HepG2 (cell line): ENCODE results near the gene POMT1. TPM values are rescaled to one million over a fixed set of nuclear protein-coding genes. Genes with fewer than 3 reads are reported as not detected.

Experiments used
- CENPX ChIP-seq: sonication (generic); formaldehyde crosslinking; IDR thresholded peaks from 2 replicates; pipeline ENCODE4 v1.9.0; 2021; ENCODE audit warnings: mild to moderate bottlenecking, missing genetic modification reagents, moderate library complexity
- GFI1 ChIP-seq: sonication (generic); formaldehyde crosslinking; IDR thresholded peaks from 2 replicates; pipeline ENCODE4 v1.5.0; 2020; ENCODE audit warnings: missing genetic modification reagents, mild to moderate bottlenecking, borderline replicate concordance
- HNRNPK ChIP-seq: fragments of 200-400 bp; formaldehyde crosslinking; IDR thresholded peaks from 2 replicates; pipeline ENCODE4 v1.6.1; 2018; ENCODE audit warnings: low read length, low read depth, moderate library complexity, mild to moderate bottlenecking; ENCODE audit not compliant: poor library complexity, severe bottlenecking
- MBD4 ChIP-seq: IDR thresholded peaks from 2 replicates; pipeline ENCODE4 v1.6.1; 2012; ENCODE audit warnings: low read length, inconsistent platforms, borderline replicate concordance
- NCOA5 ChIP-seq: sonication (generic); formaldehyde crosslinking; IDR thresholded peaks from 2 replicates; pipeline ENCODE4 v1.4.0; 2020; ENCODE audit warnings: missing genetic modification reagents
- NFIC ChIP-seq: IDR thresholded peaks from 2 replicates; pipeline ENCODE4 v1.6.1; 2012; ENCODE audit warnings: mild to moderate bottlenecking, low read length, inconsistent platforms
- PBX3 ChIP-seq: sonication (generic); formaldehyde crosslinking; IDR thresholded peaks from 2 replicates; pipeline ENCODE4 v1.8.1; 2023; ENCODE audit warnings: missing genetic modification reagents, inconsistent platforms, borderline replicate concordance
- RBAK ChIP-seq: sonication (generic); formaldehyde crosslinking; IDR thresholded peaks from 2 replicates; pipeline ENCODE4 v1.5.1; 2020; ENCODE audit warnings: mild to moderate bottlenecking, missing genetic modification reagents
- RBM39 ChIP-seq: fragments of 200-400 bp; formaldehyde crosslinking; IDR thresholded peaks from one replicate; pipeline ENCODE4 v1.6.1; 2018; ENCODE audit warnings: antibody characterized with exemption, mild to moderate bottlenecking, low read depth, low read length; ENCODE audit not compliant: poor library complexity, severe bottlenecking
- REXO4 ChIP-seq: sonication (generic); formaldehyde crosslinking; IDR thresholded peaks from 2 replicates; pipeline ENCODE4 v1.8.0; 2022; ENCODE audit warnings: missing genetic modification reagents, mild to moderate bottlenecking, borderline replicate concordance
- SIX1 ChIP-seq: sonication (generic); formaldehyde crosslinking; IDR thresholded peaks from 2 replicates; pipeline ENCODE4 v1.4.0; 2020; ENCODE audit warnings: missing genetic modification reagents, borderline replicate concordance
- SOX5 ChIP-seq: IDR thresholded peaks from 2 replicates; pipeline ENCODE4 v1.6.1; 2016; ENCODE audit warnings: borderline replicate concordance
- TBP ChIP-seq: sonication (generic); formaldehyde crosslinking; IDR thresholded peaks from 2 replicates; pipeline ENCODE4 v1.5.0; 2020; ENCODE audit warnings: missing genetic modification reagents
- ZBTB7B ChIP-seq: sonication (generic); formaldehyde crosslinking; IDR thresholded peaks from 2 replicates; pipeline ENCODE4 v1.4.0; 2020; ENCODE audit warnings: missing genetic modification reagents
- ZNF10 ChIP-seq: sonication (generic); formaldehyde crosslinking; IDR thresholded peaks from 2 replicates; pipeline ENCODE4 v1.4.0; 2020; ENCODE audit warnings: mild to moderate bottlenecking, low read depth, missing genetic modification reagents, borderline replicate concordance
- ZNF260 ChIP-seq: sonication (generic); formaldehyde crosslinking; IDR thresholded peaks from 2 replicates; pipeline ENCODE4 v1.4.0; 2020; ENCODE audit warnings: missing genetic modification reagents, low read depth, mild to moderate bottlenecking, borderline replicate concordance
- ZNF546 ChIP-seq: sonication (generic); formaldehyde crosslinking; conservative IDR thresholded peaks from 2 replicates; pipeline ENCODE4 v1.8.1; 2023; ENCODE audit warnings: mild to moderate bottlenecking, missing genetic modification reagents
- ZNF569 ChIP-seq: sonication (generic); formaldehyde crosslinking; IDR thresholded peaks from 2 replicates; pipeline ENCODE4 v1.5.0; 2020; ENCODE audit warnings: mild to moderate bottlenecking, missing genetic modification reagents, moderate library complexity, borderline replicate concordance
- ZNF674 ChIP-seq: sonication (generic); formaldehyde crosslinking; IDR thresholded peaks from 2 replicates; pipeline ENCODE4 v1.5.0; 2020; ENCODE audit warnings: low read depth, mild to moderate bottlenecking, missing genetic modification reagents
- ZNF7 ChIP-seq: IDR thresholded peaks from 2 replicates; pipeline ENCODE4 v1.6.1; 2016; ENCODE audit warnings: missing biosample characterization, missing genetic modification reagents
- polyA plus RNA-seq, 8 experiments: library from polyadenylated mRNA; depleted of rRNA in 3 of 8; stranded (reverse) in 7 of 8; unstranded in 1 of 8; fragments of >200 nt; fragmentation: Illumina TruSeq in 4 of 8; extraction: Trizol in 4 of 8; gene quantifications; 2 replicates each; pipeline versions ENCODE4 v1.2.1 to v1.2.3, GENCODE V29; 2011 to 2016; ENCODE audit warnings: low read depth in 4 of 8, missing spikeins in 1 of 8, mixed read lengths in 1 of 8; ENCODE audit not compliant: insufficient read depth in 1 of 8
- total RNA-seq, 5 experiments: library from RNA; depleted of rRNA; stranded (reverse); fragments of >200 nt; fragmentation: Illumina TruSeq; extraction: Trizol; gene quantifications; 2 replicates each; pipeline ENCODE4 v1.2.3, GENCODE V29; 2016; ENCODE audit warnings: low read depth in 1 of 5
- TF ChIP-seq, protein P1 (sequence below): sonication (generic); formaldehyde crosslinking; IDR thresholded peaks from 2 replicates; pipeline ENCODE4 v1.4.0; 2020; ENCODE audit warnings: mild to moderate bottlenecking, missing genetic modification reagents
- TF ChIP-seq, protein P2 (sequence below): sonication (generic); formaldehyde crosslinking; IDR thresholded peaks from 2 replicates; pipeline ENCODE4 v1.4.0; 2020; ENCODE audit warnings: mild to moderate bottlenecking, missing genetic modification reagents
- TF ChIP-seq, protein P3 (sequence below): IDR thresholded peaks from 2 replicates; pipeline ENCODE4 v1.6.1; 2016

POMT1 gene
- total and polyA plus RNA-seq, 2 of the 13 experiments (the other 11 are each of a cell fraction or from before 2014, with no cell fraction given), result 21.6 to 22.7 TPM

DNA sequence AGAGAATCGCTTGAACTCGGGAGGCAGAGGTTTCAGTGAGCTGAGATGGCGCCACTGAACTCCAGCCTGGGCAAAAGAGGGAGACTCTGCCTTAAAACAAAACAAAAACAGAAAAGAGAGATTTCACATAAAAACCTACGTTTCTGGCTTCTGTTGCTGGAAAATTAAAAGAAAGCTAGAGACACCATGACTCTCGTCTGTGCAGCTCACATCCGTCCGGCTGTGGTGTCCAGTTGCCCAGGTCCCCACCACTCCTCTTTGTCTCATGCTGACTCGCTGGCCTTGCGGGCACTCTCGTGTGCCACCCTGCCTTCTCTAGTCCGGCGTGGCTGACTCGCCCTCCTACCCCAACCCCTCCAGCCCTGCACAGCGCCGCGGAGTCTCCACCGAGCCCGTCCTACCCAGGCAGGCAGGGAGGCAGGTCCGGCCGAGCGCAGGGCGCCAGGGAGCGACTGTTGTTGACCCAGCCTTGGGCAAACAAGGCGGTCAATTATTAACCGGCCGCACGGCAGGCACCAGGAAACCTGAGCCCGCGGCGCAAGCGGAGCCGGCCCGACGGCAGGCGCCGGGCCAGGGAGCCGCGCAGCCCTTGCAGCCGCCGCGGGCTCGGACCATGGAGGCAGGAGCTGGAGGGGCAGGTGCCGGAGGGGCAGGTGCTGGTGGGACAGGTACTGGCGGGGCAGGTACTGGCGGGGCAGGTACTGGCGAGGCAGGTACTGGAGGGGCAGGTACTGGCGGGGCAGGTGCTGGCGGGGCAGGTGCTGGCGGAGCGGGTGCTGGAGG lies 42.5 kb downstream of the POMT1 start, which contains the start of gene PRRT1B (continued):
- no peak for TF ChIP-seq MBD4
- no peak for TF ChIP-seq ZNF569 (CRISPR knock-in tag)
- TF ChIP-seq SOX5, result peak; percentile 78; the same call in 1 of the 2 replicates
- TF ChIP-seq ZNF7 (CRISPR knock-in tag), result no peak
- TF ChIP-seq ZNF674 (CRISPR knock-in tag), result no peak
- TF ChIP-seq GFI1, result peak; percentile 59; the same call in 1 of the 2 replicates
- TF ChIP-seq ZNF546 (CRISPR knock-in tag), result no peak
- TF ChIP-seq RBAK, result no peak
- TF ChIP-seq RBM39, result peak; percentile 69
- TF ChIP-seq, protein P1, sequence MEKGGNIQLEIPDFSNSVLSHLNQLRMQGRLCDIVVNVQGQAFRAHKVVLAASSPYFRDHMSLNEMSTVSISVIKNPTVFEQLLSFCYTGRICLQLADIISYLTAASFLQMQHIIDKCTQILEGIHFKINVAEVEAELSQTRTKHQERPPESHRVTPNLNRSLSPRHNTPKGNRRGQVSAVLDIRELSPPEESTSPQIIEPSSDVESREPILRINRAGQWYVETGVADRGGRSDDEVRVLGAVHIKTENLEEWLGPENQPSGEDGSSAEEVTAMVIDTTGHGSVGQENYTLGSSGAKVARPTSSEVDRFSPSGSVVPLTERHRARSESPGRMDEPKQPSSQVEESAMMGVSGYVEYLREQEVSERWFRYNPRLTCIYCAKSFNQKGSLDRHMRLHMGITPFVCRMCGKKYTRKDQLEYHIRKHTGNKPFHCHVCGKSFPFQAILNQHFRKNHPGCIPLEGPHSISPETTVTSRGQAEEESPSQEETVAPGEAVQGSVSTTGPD, result no peak
- TF ChIP-seq, protein P2, sequence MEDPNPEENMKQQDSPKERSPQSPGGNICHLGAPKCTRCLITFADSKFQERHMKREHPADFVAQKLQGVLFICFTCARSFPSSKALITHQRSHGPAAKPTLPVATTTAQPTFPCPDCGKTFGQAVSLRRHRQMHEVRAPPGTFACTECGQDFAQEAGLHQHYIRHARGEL (CRISPR knock-in tag), result no peak
- TF ChIP-seq ZNF260 (CRISPR knock-in tag), result no peak
- no peak for TF ChIP-seq ZNF10 (CRISPR knock-in tag)
- TF ChIP-seq ZBTB7B (CRISPR knock-in tag), result no peak
- TF ChIP-seq, protein P3, sequence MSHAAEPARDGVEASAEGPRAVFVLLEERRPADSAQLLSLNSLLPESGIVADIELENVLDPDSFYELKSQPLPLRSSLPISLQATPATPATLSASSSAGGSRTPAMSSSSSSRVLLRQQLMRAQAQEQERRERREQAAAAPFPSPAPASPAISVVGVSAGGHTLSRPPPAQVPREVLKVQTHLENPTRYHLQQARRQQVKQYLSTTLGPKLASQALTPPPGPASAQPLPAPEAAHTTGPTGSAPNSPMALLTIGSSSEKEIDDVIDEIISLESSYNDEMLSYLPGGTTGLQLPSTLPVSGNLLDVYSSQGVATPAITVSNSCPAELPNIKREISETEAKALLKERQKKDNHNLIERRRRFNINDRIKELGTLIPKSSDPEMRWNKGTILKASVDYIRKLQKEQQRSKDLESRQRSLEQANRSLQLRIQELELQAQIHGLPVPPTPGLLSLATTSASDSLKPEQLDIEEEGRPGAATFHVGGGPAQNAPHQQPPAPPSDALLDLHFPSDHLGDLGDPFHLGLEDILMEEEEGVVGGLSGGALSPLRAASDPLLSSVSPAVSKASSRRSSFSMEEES (CRISPR knock-in tag), result no peak
- TF ChIP-seq CENPX (CRISPR knock-in tag), result no peak
- TF ChIP-seq SIX1 (CRISPR knock-in tag), result peak; percentile 96
- TF ChIP-seq PBX3 (CRISPR knock-in tag), result no peak
- TF ChIP-seq TBP, result no peak
- TF ChIP-seq NCOA5, result no peak
- TF ChIP-seq REXO4 (CRISPR knock-in tag), result no peak
- TF ChIP-seq NFIC, result no peak
- peak; percentile 80 for TF ChIP-seq HNRNPK
